H54 (cell line): ENCODE measurements around the gene CTXN3.

Experiments
- DNase-seq: peaks from one replicate; pipeline ENCODE4 v3.0.0; 2011; ENCODE audit warnings: low spot score, mixed read lengths; ENCODE audit not compliant: insufficient read length
- FAIRE-seq: peaks from 3 replicates; lab custom pipeline; 2011; peaks lifted over from hg19 to GRCh38; lab: Jason Lieb, UNC
- POLR2A ChIP-seq: IDR thresholded peaks from 2 replicates; pipeline ENCODE4 v1.6.1; 2011; ENCODE audit warnings: low read depth, mild to moderate bottlenecking, low read length

The CTXN3 gene

DNA sequence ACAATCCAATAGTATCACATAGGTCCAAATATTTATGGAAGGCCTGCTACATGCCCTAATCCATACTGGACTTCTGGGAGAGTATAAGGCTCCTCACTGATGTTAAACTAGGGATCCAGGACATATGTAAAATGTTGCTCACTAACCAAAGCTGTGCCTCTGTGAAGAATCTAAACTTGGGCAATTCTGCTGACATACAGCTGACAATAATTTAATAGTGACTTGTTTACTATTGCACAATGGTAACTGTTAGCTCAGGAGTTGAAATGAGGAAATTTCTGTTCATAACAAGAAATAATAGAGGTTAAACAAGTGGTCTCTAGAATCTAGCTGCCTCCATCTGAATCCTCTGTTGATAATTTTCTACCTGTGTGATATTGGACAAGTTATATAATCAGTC, 14.9 kb upstream of the CTXN3 start:
- no peak for TF ChIP-seq POLR2A
- DNase-seq (no peak), FAIRE-seq (no peak)

DNA sequence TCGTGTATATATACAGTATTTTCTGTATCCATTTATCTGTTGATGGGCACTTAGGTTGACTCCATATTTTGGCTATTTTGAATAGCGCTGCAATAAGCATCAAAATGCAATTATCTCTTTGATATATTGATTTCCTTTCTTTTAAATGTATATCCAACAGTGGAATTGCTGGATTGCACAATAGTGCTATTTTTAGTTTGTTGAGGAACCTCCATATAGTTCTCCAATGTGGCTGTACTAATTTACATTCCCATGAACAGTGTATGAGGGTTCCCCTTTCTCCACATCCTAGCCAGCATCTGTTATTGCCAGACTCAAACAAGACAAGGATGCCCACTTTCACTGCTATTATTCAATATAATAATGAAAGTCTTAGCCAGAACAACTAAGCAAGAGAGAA, 9.1 kb upstream of the CTXN3 start:
- TF ChIP-seq POLR2A = no peak
- no peak for DNase-seq
- FAIRE-seq = no peak

DNA sequence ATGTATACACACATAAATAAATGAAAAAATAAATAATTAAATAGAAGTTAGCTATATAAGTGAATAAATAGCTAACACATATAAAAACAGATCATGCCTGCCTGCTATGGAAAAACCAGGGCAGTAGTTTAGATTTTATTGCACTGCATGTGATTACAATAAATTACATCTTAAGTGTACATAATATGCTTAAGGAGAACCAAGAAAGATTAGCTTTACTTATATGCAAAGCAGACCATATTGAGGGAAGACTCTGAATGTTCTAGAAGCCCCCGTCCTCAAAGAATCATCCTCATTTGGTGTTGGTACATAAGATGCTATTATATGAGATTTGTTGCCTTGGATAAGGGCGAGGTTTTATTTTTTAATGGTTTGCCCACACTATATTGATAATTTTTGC, 5.9 kb upstream of the CTXN3 start:
- no peak for TF ChIP-seq POLR2A
- DNase-seq (no peak), FAIRE-seq (no peak)

DNA sequence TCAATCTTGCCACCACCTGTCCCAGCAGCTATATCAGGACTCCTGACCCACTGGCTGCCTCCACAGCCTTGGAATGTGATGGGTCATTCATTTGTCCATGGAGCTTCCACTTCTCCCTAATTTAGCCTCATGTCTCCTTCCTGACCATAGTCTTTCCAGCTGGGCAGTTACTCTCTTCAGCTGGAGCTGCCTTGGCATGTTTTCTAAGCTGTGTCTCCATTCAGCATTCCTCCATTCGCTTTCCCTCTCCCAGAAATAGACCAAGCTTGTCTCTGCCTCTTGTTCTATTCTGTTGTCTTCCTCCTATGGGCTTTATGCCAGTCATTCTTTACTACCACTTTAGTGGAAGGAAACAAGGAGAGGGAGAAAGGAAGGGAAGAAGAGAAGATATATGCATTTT, 5.3 kb upstream of the CTXN3 start:
- no peak for TF ChIP-seq POLR2A
- FAIRE-seq = no peak
- no peak for DNase-seq

DNA sequence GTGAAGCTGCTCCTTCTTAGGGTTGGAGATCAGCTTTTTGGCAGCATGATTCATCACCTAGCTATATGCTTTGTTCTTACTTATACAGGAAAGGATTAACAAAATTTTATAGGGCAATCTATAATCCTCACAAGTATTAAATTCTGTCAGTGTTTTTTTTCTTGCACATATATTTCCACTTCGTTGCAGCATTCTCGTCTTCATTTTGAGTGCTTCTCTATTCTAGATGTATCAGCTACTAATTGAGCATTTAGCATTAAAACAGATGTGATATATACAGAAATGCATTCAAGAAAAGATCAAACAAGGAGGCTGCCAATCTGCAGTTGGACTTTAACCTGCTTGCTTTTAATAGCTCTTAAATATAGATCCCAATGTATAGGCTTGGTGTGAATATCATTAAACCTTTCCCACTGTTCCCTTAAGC, 3.6 kb upstream of the CTXN3 start:
- FAIRE-seq = no peak
- no peak for DNase-seq
- no peak for TF ChIP-seq POLR2A

DNA sequence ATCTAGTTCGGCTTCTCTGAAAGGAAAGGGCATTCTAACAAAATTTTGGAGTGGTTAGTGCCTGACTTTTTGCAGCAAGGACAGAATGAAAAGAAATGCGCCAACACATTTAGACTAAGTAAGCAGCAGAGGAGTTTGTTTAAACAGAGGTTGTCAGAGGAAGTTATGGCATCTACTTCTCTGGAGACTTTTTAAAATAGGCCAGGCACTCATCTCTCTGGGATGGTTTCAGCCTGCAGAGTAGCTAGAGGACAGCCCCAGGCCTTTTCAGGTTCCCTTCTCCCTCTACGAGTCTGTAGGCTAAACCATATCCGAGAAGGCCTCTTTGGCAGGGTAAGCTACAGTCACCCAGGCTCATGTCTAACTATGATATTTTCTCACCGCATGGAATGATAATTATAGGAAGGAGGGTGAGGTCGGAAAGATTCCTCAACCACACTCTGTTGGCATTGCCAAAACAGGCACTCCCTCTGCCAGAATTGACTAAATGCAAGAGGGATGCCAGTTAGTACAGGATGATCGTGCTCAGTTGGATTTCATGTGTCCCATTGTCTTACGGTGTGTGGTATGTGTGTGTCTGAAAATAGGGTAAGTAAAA, 1.4 kb upstream of the CTXN3 start:
- no peak for TF ChIP-seq POLR2A
- DNase-seq = no peak
- no peak for FAIRE-seq

DNA sequence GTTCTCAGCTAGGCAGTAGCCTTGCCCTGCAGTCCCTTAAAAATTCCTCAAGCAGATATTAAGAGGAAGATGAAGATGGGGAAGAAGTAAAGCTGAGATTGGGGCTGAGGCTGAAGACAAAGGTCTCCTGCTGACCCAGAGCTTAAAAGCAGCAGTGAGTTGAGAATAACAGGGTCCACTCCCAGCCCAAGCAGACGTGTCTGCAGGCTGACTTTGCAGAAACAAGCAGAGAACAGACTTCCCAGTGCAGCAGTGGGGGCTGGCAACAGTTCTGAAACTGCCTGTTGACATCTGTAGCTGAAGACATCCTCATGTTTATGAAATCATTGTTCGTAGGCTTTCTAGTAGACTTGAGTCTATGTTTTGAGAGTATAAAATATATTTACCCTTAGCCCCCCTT, 1.1 kb downstream of the CTXN3 start:
- no peak for TF ChIP-seq POLR2A
- FAIRE-seq (no peak), DNase-seq (no peak)

DNA sequence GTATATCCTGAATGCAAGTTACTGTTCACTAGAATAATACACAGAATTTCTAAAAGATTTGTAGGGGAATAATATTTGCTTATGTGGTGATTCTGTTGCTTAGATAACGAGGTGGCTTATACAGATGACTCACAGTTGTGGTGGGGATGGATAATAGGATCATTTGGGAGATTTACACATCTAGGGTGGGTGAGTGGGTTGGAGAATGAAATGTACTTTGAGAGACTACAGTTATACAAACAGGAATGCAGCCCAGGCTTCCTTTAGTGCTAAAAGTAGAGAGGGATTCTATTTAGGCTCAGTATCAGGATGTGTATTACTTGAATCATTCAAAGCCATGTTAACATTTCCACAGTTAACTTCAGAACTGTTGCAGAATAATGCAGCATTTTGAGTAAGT, 1.8 kb downstream of the CTXN3 start:
- FAIRE-seq (no peak), DNase-seq (no peak)
- TF ChIP-seq POLR2A = no peak

DNA sequence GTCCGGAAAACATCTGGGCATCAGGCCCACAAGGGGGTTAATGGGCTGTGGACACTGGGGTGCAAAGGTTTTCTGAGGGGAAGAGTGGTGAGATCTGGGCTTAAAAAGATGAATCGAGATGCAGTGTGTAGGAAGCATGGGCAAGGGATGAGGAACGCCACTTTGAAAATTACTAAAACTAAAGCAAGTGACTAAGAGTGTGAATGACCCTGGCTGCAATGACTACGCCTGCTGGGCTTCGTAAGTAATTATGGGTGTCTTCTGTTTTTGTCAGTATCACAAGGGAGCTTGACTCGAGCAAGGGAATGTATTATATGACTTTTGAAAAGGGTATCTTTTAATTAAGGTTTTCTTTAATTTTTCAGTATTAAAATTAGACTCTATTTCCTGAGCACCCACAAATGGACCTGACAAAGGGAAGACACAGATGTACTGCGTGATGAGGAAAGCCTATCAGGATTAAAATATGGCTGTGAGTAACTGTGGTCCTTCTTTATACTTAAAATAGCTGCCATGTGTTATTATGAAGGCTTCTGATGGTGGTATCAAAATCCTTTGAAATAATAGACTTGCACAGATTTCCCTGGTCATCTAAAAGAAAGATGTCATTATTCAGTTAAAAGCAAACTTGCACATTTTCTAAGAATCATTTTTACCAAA, 4.2 kb downstream of the CTXN3 start:
- DNase-seq (no peak), FAIRE-seq (no peak)
- no peak for TF ChIP-seq POLR2A

DNA sequence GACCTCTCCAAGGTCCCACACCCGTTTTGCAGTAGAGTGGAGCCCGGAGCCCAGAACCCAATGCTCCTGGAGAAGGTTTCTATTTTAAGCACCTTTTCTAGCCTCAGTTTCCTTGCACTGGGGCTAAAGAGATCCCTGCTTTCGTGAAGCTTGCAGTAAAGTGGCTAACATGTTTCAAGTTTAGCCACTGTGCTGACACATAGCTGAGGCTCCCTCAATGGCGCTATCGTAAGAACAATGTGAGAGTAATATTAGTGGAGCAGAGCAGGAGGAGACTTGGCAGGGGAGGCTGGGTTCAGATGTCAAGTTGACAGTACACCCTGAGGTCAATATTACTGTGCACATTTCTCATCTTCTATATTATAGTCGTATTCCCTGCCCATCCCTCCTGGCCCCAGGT, 7.9 kb downstream of the CTXN3 start:
- DNase-seq (no peak), FAIRE-seq (no peak)
- TF ChIP-seq POLR2A = no peak

DNA sequence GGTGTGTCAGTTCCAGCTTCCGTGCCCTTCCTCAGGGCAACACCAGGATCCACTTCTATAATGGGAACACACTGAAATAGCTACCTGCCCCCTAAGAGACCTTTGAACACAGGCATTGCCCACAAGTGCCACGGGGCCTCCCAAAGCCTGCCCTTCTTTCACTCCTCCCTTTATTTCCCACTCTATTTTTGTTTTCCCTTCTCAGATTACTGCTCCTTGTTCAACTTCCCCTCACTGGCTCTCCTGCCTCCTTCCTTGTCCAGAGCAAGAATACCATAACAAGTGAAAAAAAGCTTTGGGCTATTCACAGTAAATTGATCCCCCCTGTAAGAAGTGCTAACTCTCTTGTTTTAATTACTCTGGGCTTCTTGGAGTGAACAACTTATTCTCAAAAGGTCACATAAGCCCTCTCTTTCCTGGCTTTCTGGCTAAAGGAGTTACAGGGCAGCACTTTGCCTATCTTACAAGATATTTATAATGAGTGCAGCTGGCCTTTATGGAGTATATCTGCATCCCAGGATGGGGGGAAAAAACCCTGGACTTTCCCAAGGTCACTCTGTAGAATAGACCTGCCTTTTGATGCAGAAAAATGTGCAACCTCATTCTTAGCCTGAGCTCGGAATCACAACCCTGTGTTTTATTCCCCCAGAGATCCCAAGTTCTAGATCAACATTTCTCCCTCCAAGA, 11.3 kb downstream of the CTXN3 start:
- FAIRE-seq = no peak
- no peak for DNase-seq
- no peak for TF ChIP-seq POLR2A

DNA sequence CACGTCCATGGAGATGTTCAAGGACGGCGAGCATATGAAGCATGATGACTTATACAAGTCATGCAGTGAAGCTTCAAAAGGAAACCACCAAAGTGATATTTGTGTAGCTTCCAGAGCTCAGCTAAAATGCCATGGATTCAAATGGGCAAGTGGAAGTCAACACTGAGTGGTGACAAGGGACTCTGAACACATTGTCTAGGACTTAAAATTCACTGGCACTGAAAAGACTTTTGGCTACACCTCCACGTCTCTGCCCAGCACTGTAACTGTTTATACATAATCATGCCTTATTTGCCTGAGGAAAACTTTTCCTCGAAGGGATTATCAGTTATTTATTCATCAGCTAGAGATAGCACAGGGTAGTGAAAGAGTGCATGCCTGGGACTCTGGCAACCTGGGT, 15.2 kb downstream of the CTXN3 start:
- DNase-seq (no peak), FAIRE-seq (no peak)
- TF ChIP-seq POLR2A = no peak

DNA sequence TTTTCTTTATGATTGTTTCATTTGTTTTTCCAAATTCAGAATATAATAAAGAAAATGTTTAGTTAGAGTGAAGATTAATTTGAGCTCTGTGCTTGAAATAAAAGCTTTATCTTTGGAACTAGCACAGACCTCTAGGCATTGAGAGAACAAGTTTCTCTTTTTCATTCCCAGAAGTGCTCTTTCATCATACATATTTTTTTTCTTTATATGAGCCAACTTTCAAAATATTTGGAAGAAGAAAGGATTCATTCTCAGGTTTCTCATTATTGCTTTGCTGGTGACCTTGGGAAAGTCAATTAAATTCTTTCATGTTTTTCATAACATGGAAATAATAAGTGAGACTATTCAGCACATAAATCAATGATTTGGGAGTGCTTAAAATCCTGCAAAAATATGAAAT, 16.8 kb downstream of the CTXN3 start:
- no peak for DNase-seq
- no peak for FAIRE-seq
- no peak for TF ChIP-seq POLR2A

DNA sequence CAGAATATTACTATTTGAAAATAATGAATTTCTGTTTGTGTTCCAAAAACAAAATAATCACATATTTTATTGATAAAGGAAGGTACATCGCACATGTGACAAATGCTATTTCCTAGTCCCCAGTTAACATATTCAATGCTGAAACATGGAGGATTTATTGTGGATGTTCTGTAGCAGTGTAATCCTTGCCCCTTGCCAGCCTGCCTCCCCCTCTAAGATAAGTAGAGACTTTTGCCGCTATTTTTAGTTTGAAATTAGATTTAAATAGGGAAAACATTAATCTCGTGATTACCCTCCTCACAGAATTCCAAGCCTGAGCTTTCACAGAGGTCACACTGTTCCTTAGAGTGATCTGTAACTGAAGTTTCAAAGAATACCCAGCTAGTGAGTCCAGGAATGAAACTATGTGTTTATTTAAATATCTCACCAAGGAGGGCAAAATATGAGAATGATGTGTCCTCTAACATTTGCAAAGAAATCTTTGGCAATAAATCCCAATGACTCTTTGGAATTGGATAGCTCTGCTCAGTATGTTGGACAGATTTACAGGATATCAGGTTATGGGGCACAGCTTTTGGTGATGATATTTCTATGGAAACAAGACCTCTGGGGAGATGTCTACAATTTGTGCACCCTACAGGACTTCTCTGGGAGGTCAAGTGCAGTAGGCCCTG, 17.3 kb downstream of the CTXN3 start:
- no peak for TF ChIP-seq POLR2A
- no peak for DNase-seq
- no peak for FAIRE-seq
